Uterus (tissue), 4 donors: ENCODE data around the gene NUCKS1. TPM values are rescaled to one million over a fixed set of nuclear protein-coding genes. Genes with fewer than 3 reads are reported as not detected.
A peak's percentile ranks its signal among the peaks of the same experiment; 100 is the strongest.

Experiments used
- DNase-seq, 2 donors: peaks; one replicate each; pipeline ENCODE4 v3.0.0-alpha.2; 2019 to 2020
- H3K27ac ChIP-seq, 2 donors: fragments of 200-600 bp; sonication (generic); 1 replicate in 1 of 2; 2 replicates in 1 of 2; pipeline ENCODE4 v1.5.1; 2016 to 2018
- H3K27me3 ChIP-seq, 2 donors: fragments of 200-600 bp; sonication (generic); one replicate each; pipeline ENCODE4 v1.5.1; 2018 to 2019; ENCODE audit warnings: control low read depth in 1 of 2
- H3K36me3 ChIP-seq, 2 donors: fragments of 200-600 bp; sonication (generic); one replicate each; pipeline ENCODE4 v1.5.1; 2019; ENCODE audit warnings: control low read depth in 1 of 2
- H3K4me1 ChIP-seq, 2 donors: fragments of 200-600 bp; sonication (generic); one replicate each; pipeline ENCODE4 v1.5.1; 2018 to 2019; ENCODE audit warnings: control low read depth in 1 of 2
- H3K4me3 ChIP-seq, 2 donors: fragments of 200-600 bp; sonication (generic); 1 replicate in 1 of 2; 2 replicates in 1 of 2; pipeline ENCODE4 v1.5.1; 2018 to 2019; ENCODE audit warnings: mild to moderate bottlenecking in 1 of 2
- H3K9me3 ChIP-seq, 2 donors: fragments of 200-600 bp; sonication (generic); one replicate each; pipeline ENCODE4 v1.5.1; 2019; ENCODE audit warnings: control low read depth in 1 of 2
- CTCF ChIP-seq, 4 experiments: fragments of 200-600 bp in 2 of 4; fragments of 450-650 bp in 2 of 4; sonication (generic) in 2 of 4; IDR thresholded peaks; one replicate each; pipeline ENCODE4 v1.5.1; 2016 to 2019; ENCODE audit warnings: antibody characterized with exemption in 4 of 4, mild to moderate bottlenecking in 2 of 4, moderate library complexity in 1 of 4
- POLR2A ChIP-seq, 2 donors: fragments of 450-650 bp; IDR thresholded peaks; one replicate each; pipeline ENCODE4 v1.6.1; 2016; ENCODE audit warnings: antibody characterized with exemption in 2 of 2, mild to moderate bottlenecking in 1 of 2, moderate library complexity in 1 of 2
- intact Hi-C: fragments of 100-400 bp; cut with DNase I; formaldehyde crosslinking; loops from one replicate; pipeline ENCODE4 v1.15.1; 2023; ENCODE audit warnings: low total_unique reads
- total RNA-seq, 4 donors: library from RNA; depleted of rRNA in 3 of 4; stranded (reverse); fragments of >200 nt in 3 of 4; gene quantifications; one replicate each; pipeline versions ENCODE4 v1.1.0 to v1.2.4, GENCODE V29; 2014 to 2023
- donor health status: DM: yes; HTN: yes; CAD: no.

NUCKS1 gene
- total RNA-seq, 4 donors from 2014 or later, result 59.4 to 286 (median 159) TPM

GRCh38 chr1:205706601-205707502 is 43.1 kb downstream of the NUCKS1 start:
- H3K4me1 ChIP-seq, result no peaks in the 10 kb centered on the region
- no peaks in the 10 kb centered on the region for H3K9me3 ChIP-seq
- H3K36me3 ChIP-seq, result no peaks in the 10 kb centered on the region
- intact Hi-C loops, result no loop called here
- no peaks in the 10 kb centered on the region for H3K27me3 ChIP-seq
- H3K27ac ChIP-seq, result peak overlapping the region in 1 of 2 donors; percentile 45
- TF ChIP-seq CTCF (IDR thresholded peaks at IDR 0.05) (no peak), POLR2A (IDR thresholded peaks at IDR 0.05) (no peak)
- no peak overlapping the region for H3K4me3 ChIP-seq
- DNase-seq, result peak in 1 of 2 donors; percentile 32

GRCh38 chr1:205704903-205705302 is 45.1 kb downstream of the NUCKS1 start:
- Histone ChIP-seq H3K4me3 (no peak overlapping the region), H3K27ac (peak overlapping the region in 1 of 2 donors; percentile 47), H3K36me3 (no peaks in the 10 kb centered on the region), H3K4me1 (no peaks in the 10 kb centered on the region), H3K9me3 (no peaks in the 10 kb centered on the region), H3K27me3 (no peaks in the 10 kb centered on the region)
- DNase-seq, result no peak
- no peak for TF ChIP-seq POLR2A (IDR thresholded peaks at IDR 0.05)
- TF ChIP-seq CTCF (IDR thresholded peaks at IDR 0.05), result no peak
- intact Hi-C loops, result no loop called here

DNA sequence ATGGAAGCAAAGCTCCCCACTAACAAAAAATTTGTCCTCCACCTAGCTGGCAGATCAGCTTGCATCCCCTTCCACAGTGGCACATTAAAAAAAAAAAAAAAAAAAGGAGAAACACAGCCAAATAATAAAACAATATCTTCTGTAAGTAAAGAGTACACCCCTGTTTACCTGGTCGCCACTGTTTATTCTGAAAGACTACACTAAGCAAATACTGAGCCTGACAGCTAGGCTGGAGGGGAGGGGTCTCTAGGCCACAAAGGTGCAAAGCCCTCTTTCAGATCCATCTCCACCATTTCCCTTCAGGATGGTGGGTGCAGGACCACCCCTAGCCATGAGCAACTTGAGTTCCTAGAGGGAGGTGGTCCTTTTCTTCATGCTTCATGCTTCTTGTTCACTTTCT is 46.9 kb downstream of the NUCKS1 start:
- intact Hi-C loops, result no loop called here
- Histone ChIP-seq H3K4me3 (no peak overlapping the region), H3K4me1 (no peaks in the 10 kb centered on the region), H3K27ac (no peak overlapping the region), H3K9me3 (no peaks in the 10 kb centered on the region), H3K27me3 (no peaks in the 10 kb centered on the region), H3K36me3 (no peaks in the 10 kb centered on the region)
- no peak for DNase-seq
- TF ChIP-seq CTCF (IDR thresholded peaks at IDR 0.05) (no peak), POLR2A (IDR thresholded peaks at IDR 0.05) (no peak)

DNA sequence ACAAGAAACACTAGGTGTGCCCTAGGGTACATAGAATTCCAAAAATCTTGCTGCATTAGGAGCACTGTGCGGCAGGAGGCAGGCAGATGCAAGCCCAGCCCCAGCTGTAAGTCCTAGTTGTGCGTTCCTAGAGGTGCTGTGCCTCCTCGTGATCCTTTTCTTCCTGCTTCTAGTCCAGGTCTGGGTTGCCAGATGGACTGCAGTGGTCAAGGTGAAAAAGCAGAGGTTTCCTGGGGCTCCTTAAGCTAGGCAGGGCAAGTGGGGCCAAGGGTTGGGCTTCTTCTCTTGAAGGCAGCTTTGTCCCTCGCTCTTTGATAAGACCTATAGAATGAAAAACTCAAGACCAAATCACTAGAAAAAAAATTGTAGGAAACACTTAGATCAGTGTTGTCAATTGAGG is 48.1 kb downstream of the NUCKS1 start:
- Histone ChIP-seq H3K27ac (no peak overlapping the region), H3K4me3 (no peak overlapping the region), H3K36me3 (no peaks in the 10 kb centered on the region), H3K27me3 (no peaks in the 10 kb centered on the region), H3K9me3 (no peaks in the 10 kb centered on the region), H3K4me1 (no peaks in the 10 kb centered on the region)
- intact Hi-C loops, result no loop called here
- TF ChIP-seq POLR2A (IDR thresholded peaks at IDR 0.05) (no peak), CTCF (IDR thresholded peaks at IDR 0.05) (no peak)
- no peak for DNase-seq

DNA sequence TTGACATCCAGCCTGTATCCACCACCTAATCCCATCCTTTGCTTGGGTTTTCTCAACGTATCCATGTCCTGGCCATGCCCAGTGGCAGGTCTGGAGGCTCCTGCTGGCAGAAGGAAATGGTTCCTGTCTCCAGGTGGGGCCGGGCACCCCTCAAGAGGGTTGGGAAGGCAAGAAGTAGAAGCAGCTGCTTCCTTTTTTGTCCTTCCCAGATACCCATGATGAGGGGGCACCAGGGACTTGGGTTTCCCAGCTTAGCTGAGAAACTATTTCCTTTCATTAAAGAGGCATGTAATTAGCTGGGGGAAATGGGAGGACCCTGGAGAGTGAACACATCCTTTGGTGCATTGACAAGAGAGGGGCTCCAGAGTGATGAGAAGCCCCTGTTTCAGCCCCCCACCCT is 48.6 kb downstream of the NUCKS1 start:
- intact Hi-C loops, result no loop called here

More for the DNA sequence above, 48.6 kb downstream of the NUCKS1 start:
- Histone ChIP-seq H3K27me3 (no peaks in the 10 kb centered on the region), H3K9me3 (no peaks in the 10 kb centered on the region), H3K4me3 (no peak overlapping the region), H3K36me3 (no peaks in the 10 kb centered on the region), H3K4me1 (no peaks in the 10 kb centered on the region), H3K27ac (no peak overlapping the region)
- no peak for DNase-seq
- TF ChIP-seq CTCF (IDR thresholded peaks at IDR 0.05) (no peak), POLR2A (IDR thresholded peaks at IDR 0.05) (no peak)
